Stimulated activated CD4-positive, alpha-beta T cell treated with anti-CD3 and anti-CD28 coated beads, Interleukin-2, amount 100 ng/mL, for 24 hours (primary cell): ENCODE results near the gene CMTM1.

ENCODE experiments used
- DNase-seq, 2 donors: peaks; one replicate each; pipeline ENCODE4 v3.0.0-alpha.2; 2020

CMTM1 gene

GRCh38 chr16:66566051-66566901, at the start of gene CMTM1:
TSS of gene CMTM1 (plus strand) at chr16:66566439. CDS start at chr16:66566514, 75 bp downstream.
- no peak for DNase-seq

GRCh38 chr16:66516509-66516807, 49.8 kb upstream of the CMTM1 start:
- no peak for DNase-seq

- DNase-seq: peak; percentile 72 to 81
Observed at GRCh38 chr16:66516808-66517585, 49.2 kb upstream of the CMTM1 start.

GRCh38 chr16:66517586-66518263, 48.5 kb upstream of the CMTM1 start:
- no peak for DNase-seq

- DNase-seq: no peak
Observed at GRCh38 chr16:66519482-66520373, 46.5 kb upstream of the CMTM1 start.

GRCh38 chr16:66520406-66521170, 45.7 kb upstream of the CMTM1 start:
- DNase-seq: no peak

GRCh38 chr16:66521252-66521713, 45.0 kb upstream of the CMTM1 start:
- no peak for DNase-seq

GRCh38 chr16:66521951-66522771, 44.1 kb upstream of the CMTM1 start:
- peak; percentile 93 to 94 for DNase-seq

- DNase-seq: no peak
Observed at GRCh38 chr16:66522816-66523590, 43.2 kb upstream of the CMTM1 start.

- DNase-seq: no peak
Observed at GRCh38 chr16:66523861-66524354, 42.3 kb upstream of the CMTM1 start.

GRCh38 chr16:66524601-66525164, 41.6 kb upstream of the CMTM1 start:
- DNase-seq: no peak

- no peak for DNase-seq
Observed at GRCh38 chr16:66525396-66526180, 40.7 kb upstream of the CMTM1 start.

GRCh38 chr16:66528294-66528693, 37.9 kb upstream of the CMTM1 start:
- no peak for DNase-seq

GRCh38 chr16:66529475-66529874, 36.8 kb upstream of the CMTM1 start:
- no peak for DNase-seq

- no peak for DNase-seq
Observed at GRCh38 chr16:66534376-66534799, 31.9 kb upstream of the CMTM1 start.

GRCh38 chr16:66536525-66536924, 29.7 kb upstream of the CMTM1 start:
- DNase-seq: no peak

- no peak for DNase-seq
Observed at GRCh38 chr16:66537236-66537635, 29.0 kb upstream of the CMTM1 start.

GRCh38 chr16:66538910-66539309, 27.3 kb upstream of the CMTM1 start:
- DNase-seq: no peak
